OCI-LY3 (cell line): Measurements from ENCODE around the gene SERGEF.

Source experiments
- H2AFZ ChIP-seq: fragments of 200-600, 300-600 bp; shearing (Covaris generic); 2 replicates; pipeline ENCODE4 v1.6.0; 2014; ENCODE audit warnings: antibody characterized with exemption, low read depth, low read length
- H3K27ac ChIP-seq: fragments of 200-600, 300-600 bp; sonication (generic); 2 replicates; pipeline ENCODE4 v1.5.1; 2014; ENCODE audit warnings: mild to moderate bottlenecking, low read length, moderate library complexity, mixed read lengths
- H3K27me3 ChIP-seq: fragments of 200-600, 300-600 bp; sonication (generic); 2 replicates; pipeline ENCODE4 v1.6.1; 2014; ENCODE audit warnings: low read depth, low read length, mixed read lengths
- H3K36me3 ChIP-seq: fragments of 200-600, 300-600 bp; sonication (generic); replicated peaks from 2 replicates; pipeline ENCODE3; 2014; ENCODE audit warnings: low read depth, low read length, mixed read lengths
- H3K4me1 ChIP-seq: fragments of 300-600, 200-600 bp; sonication (generic); 2 replicates; pipeline ENCODE4 v1.6.1; 2014; ENCODE audit warnings: low read length, mixed read lengths
- H3K4me2 ChIP-seq: fragments of 200-600, 300-600 bp; sonication (generic); 2 replicates; pipeline ENCODE4 v1.6.1; 2014; ENCODE audit warnings: low read length, mixed read lengths
- H3K4me3 ChIP-seq: fragments of 300-600, 200-600 bp; sonication (generic); 2 replicates; pipeline ENCODE4 v1.5.1; 2014; ENCODE audit warnings: antibody characterized with exemption, mild to moderate bottlenecking, low read length, moderate library complexity
- H3K79me2 ChIP-seq: fragments of 300-600, 200-600 bp; shearing (Covaris generic); 2 replicates; pipeline ENCODE4 v1.6.1; 2014; ENCODE audit warnings: mild to moderate bottlenecking, low read length, mixed read lengths
- H3K9ac ChIP-seq: fragments of 300-600, 200-600 bp; shearing (Covaris generic); 2 replicates; pipeline ENCODE4 v1.6.0; 2014; ENCODE audit warnings: mild to moderate bottlenecking, low read length, moderate library complexity
- H3K9me3 ChIP-seq: fragments of 200-600, 300-600 bp; shearing (Covaris generic); 2 replicates; pipeline ENCODE4 v1.6.1; 2014; ENCODE audit warnings: low read length, mixed read lengths; ENCODE audit not compliant: insufficient read depth
- H4K20me1 ChIP-seq: fragments of 200-600, 300-600 bp; sonication (generic); 2 replicates; pipeline ENCODE4 v1.6.1; 2016; ENCODE audit warnings: low read length, mixed read lengths; ENCODE audit not compliant: insufficient read depth
- EZH2phosphoT487 ChIP-seq: fragments of 200-600 bp; shearing (Covaris generic); IDR thresholded peaks from 2 replicates; pipeline ENCODE4 v1.6.1; 2018; ENCODE audit warnings: antibody characterized with exemption, mixed run types, low read depth
- TF ChIP-seq, protein P1 (sequence below): fragments of 200-600, 300-600 bp; sonication (generic); IDR thresholded peaks from 2 replicates; pipeline ENCODE4 v1.5.1; 2014; ENCODE audit warnings: antibody characterized with exemption, low read length, low read depth

Gene SERGEF

DNA sequence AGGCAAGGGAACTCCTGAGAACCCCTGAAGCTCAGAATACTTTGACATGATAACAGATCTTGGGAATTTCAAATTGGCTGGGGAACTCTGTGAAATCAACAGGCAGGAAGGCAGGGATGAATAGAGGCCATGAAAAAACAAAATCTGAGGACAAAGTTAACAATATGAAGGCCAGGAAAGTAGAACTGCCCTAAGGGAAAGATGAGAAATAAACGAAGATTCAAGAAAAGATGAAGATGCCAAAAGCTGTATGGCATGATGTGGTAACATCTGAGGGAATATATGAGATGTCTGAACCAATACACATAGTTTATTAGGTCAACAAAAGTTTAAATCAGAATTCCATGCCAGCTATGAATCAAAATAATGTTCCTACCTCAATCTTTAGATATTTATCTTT lies 25.0 kb downstream of the SERGEF start:
- H3K79me2 ChIP-seq, result no peaks in the 10 kb centered on the region
- H3K9me3 ChIP-seq, result no peaks in the 10 kb centered on the region
- TF ChIP-seq, protein P1, sequence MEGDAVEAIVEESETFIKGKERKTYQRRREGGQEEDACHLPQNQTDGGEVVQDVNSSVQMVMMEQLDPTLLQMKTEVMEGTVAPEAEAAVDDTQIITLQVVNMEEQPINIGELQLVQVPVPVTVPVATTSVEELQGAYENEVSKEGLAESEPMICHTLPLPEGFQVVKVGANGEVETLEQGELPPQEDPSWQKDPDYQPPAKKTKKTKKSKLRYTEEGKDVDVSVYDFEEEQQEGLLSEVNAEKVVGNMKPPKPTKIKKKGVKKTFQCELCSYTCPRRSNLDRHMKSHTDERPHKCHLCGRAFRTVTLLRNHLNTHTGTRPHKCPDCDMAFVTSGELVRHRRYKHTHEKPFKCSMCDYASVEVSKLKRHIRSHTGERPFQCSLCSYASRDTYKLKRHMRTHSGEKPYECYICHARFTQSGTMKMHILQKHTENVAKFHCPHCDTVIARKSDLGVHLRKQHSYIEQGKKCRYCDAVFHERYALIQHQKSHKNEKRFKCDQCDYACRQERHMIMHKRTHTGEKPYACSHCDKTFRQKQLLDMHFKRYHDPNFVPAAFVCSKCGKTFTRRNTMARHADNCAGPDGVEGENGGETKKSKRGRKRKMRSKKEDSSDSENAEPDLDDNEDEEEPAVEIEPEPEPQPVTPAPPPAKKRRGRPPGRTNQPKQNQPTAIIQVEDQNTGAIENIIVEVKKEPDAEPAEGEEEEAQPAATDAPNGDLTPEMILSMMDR, result no peak
- no peak for TF ChIP-seq EZH2phosphoT487
- H4K20me1 ChIP-seq, result no peaks in the 10 kb centered on the region
- no peaks in the 10 kb centered on the region for H3K27me3 ChIP-seq
- peaks cover 36% of the 10 kb centered on the region for H3K36me3 ChIP-seq
- H3K4me3 ChIP-seq, result no peak overlapping the region
- no peak overlapping the region for H3K27ac ChIP-seq
- no peak overlapping the region for H3K9ac ChIP-seq
- no peak overlapping the region for H3K4me2 ChIP-seq
- H2AFZ ChIP-seq, result no peak overlapping the region
- no peaks in the 10 kb centered on the region for H3K4me1 ChIP-seq

DNA sequence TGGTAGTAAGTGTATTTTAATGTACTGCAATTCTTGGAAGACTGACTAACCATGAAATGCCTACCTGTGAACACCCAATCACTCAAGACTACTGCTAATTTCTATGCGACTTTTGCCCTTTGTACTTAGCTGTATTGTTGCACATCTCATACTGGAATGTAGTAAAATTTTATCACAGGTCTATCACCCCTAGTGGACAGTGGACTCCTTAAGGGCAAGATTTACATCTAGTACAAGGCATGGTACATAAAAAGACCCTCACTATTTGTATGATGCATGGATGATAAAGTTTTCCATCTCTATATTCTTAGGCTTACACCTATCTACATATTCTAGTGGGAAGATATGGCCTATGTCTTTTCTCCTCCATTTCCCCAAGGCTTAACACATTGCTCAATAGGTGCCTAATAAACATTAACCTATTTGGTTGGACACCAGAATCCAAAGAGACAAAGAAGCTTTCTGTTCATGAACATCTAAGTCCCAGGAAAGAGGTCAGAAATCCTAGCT lies 26.1 kb downstream of the SERGEF start:
- TF ChIP-seq, protein P1, result no peak
- TF ChIP-seq EZH2phosphoT487, result no peak
- Histone ChIP-seq H4K20me1 (no peaks in the 10 kb centered on the region), H3K79me2 (no peaks in the 10 kb centered on the region), H3K36me3 (peaks cover 34% of the 10 kb centered on the region), H3K4me3 (no peak overlapping the region), H3K27me3 (no peaks in the 10 kb centered on the region), H3K27ac (no peak overlapping the region), H3K9me3 (no peaks in the 10 kb centered on the region), H3K4me2 (no peak overlapping the region), H3K4me1 (no peaks in the 10 kb centered on the region), H3K9ac (no peak overlapping the region), H2AFZ (no peak overlapping the region)

DNA sequence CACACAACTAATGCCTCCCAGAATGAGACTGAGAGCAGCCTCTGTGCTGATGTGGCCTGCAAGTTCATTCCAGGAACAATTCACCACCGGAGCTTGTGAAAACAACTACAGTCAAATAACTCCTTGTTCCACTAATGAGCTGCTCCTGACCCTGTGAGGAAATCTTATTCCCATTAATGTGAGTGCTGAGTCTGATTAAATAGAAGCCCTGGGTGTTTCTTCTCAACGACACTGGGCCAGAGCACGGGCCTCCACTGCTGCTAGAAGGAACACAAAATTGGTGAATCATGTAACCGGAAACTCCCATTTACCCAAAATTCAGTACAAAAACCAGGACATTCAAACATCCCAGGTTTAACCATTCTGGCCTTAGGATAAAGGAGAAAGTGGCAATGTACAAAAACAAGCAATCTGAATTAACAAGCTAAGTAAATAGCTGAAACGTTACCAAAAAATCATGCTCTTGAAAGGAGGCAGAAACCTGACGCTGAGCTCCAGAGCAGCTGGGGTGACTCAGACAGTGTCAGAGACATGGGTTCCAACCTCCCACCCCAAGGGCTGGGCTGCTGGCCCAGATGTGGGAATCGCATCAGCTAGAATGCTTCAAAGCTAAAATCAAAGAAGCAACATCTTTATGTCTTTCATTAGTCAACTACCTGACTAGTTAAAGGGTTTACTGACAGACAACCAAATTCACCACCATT lies 26.7 kb downstream of the SERGEF start:
- Histone ChIP-seq H3K4me2 (no peak overlapping the region), H2AFZ (no peak overlapping the region), H3K27me3 (no peaks in the 10 kb centered on the region), H3K9ac (no peak overlapping the region), H3K79me2 (no peaks in the 10 kb centered on the region), H3K9me3 (no peaks in the 10 kb centered on the region), H3K36me3 (peaks cover 34% of the 10 kb centered on the region), H3K4me3 (no peak overlapping the region), H4K20me1 (no peaks in the 10 kb centered on the region), H3K27ac (no peak overlapping the region), H3K4me1 (no peaks in the 10 kb centered on the region)
- no peak for TF ChIP-seq EZH2phosphoT487
- TF ChIP-seq, protein P1, result no peak

DNA sequence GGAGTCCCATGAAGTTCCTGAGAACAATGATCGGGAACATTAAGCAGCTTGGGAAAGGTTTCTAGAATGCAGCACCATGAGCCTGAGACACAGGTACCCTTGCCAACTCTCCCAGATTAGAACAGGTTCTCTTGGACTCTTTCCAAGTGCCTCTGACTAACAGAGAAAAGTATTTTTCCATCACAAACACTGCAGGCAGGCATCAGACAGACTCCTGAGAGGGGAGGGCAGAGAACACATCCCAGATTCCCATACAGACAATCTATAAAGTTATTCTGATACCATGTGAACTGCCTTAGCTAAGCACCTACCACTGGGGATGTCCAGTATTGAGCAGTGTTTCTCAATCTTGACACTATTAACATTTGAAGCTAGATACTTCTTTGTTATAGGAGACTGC lies 27.3 kb downstream of the SERGEF start:
- H2AFZ ChIP-seq, result no peak overlapping the region
- H3K27me3 ChIP-seq, result no peaks in the 10 kb centered on the region
- H3K9me3 ChIP-seq, result no peaks in the 10 kb centered on the region
- H3K9ac ChIP-seq, result no peak overlapping the region
- no peak overlapping the region for H3K4me3 ChIP-seq
- H3K4me1 ChIP-seq, result no peaks in the 10 kb centered on the region
- H4K20me1 ChIP-seq, result no peaks in the 10 kb centered on the region
- no peak overlapping the region for H3K4me2 ChIP-seq
- H3K36me3 ChIP-seq, result peaks cover 34% of the 10 kb centered on the region
- H3K79me2 ChIP-seq, result no peaks in the 10 kb centered on the region
- H3K27ac ChIP-seq, result no peak overlapping the region
- TF ChIP-seq, protein P1, result no peak
- no peak for TF ChIP-seq EZH2phosphoT487
